ENCODE measurements around the gene RGS6.

RGS6 gene

GRCh38 chr14:72124171-72124570 is 191.9 kb downstream of the RGS6 start:
- Histone ChIP-seq H3K36me3 (ENCODE audit: insufficient read depth) (no peaks in the 10 kb centered on the region), H3K4me1 (ENCODE audit: low read depth, poor library complexity, severe bottlenecking) (no peaks in the 10 kb centered on the region), H3K9ac (no peak overlapping the region), H3K27ac (no peak overlapping the region), H3K27me3 (ENCODE audit: insufficient read depth, low read depth) (no peaks in the 10 kb centered on the region), H3K79me2 (ENCODE audit: insufficient read depth, low read depth) (no peaks in the 10 kb centered on the region), H2AFZ (ENCODE audit: low read depth) (no peak overlapping the region), H4K20me1 (ENCODE audit: insufficient read depth) (no peaks in the 10 kb centered on the region), H3K4me3 (IDR thresholded peaks at IDR 0.05; ENCODE audit: insufficient read depth, low read depth, low read length) (no peak overlapping the region), H3K4me2 (no peak overlapping the region)
- TF ChIP-seq, protein P1, sequence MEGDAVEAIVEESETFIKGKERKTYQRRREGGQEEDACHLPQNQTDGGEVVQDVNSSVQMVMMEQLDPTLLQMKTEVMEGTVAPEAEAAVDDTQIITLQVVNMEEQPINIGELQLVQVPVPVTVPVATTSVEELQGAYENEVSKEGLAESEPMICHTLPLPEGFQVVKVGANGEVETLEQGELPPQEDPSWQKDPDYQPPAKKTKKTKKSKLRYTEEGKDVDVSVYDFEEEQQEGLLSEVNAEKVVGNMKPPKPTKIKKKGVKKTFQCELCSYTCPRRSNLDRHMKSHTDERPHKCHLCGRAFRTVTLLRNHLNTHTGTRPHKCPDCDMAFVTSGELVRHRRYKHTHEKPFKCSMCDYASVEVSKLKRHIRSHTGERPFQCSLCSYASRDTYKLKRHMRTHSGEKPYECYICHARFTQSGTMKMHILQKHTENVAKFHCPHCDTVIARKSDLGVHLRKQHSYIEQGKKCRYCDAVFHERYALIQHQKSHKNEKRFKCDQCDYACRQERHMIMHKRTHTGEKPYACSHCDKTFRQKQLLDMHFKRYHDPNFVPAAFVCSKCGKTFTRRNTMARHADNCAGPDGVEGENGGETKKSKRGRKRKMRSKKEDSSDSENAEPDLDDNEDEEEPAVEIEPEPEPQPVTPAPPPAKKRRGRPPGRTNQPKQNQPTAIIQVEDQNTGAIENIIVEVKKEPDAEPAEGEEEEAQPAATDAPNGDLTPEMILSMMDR (conservative IDR thresholded peaks at IDR 0.05; ENCODE audit: low read depth, low read length), result no peak

GRCh38 chr14:72126091-72126490 is 193.9 kb downstream of the RGS6 start:
- H3K27ac ChIP-seq, result no peak overlapping the region
- H2AFZ ChIP-seq (ENCODE audit: low read depth), result no peak overlapping the region
- no peaks in the 10 kb centered on the region for H3K79me2 ChIP-seq (ENCODE audit: insufficient read depth, low read depth)
- no peak overlapping the region for H3K4me2 ChIP-seq
- no peaks in the 10 kb centered on the region for H3K27me3 ChIP-seq (ENCODE audit: insufficient read depth, low read depth)
- H3K4me1 ChIP-seq (ENCODE audit: low read depth, poor library complexity, severe bottlenecking), result no peaks in the 10 kb centered on the region
- TF ChIP-seq, protein P1 (conservative IDR thresholded peaks at IDR 0.05; ENCODE audit: low read depth, low read length), result no peak
- H3K9ac ChIP-seq, result no peak overlapping the region
- no peaks in the 10 kb centered on the region for H3K36me3 ChIP-seq (ENCODE audit: insufficient read depth)
- H3K4me3 ChIP-seq (IDR thresholded peaks at IDR 0.05; ENCODE audit: insufficient read depth, low read depth, low read length), result no peak overlapping the region
- no peaks in the 10 kb centered on the region for H4K20me1 ChIP-seq (ENCODE audit: insufficient read depth)

- H3K79me2 ChIP-seq (ENCODE audit: insufficient read depth, low read depth), result no peaks in the 10 kb centered on the region
- H4K20me1 ChIP-seq (ENCODE audit: insufficient read depth), result no peaks in the 10 kb centered on the region
- no peak overlapping the region for H3K9ac ChIP-seq
- H3K36me3 ChIP-seq (ENCODE audit: insufficient read depth), result no peaks in the 10 kb centered on the region
- H3K4me1 ChIP-seq (ENCODE audit: low read depth, poor library complexity, severe bottlenecking), result no peaks in the 10 kb centered on the region
- H3K4me3 ChIP-seq (IDR thresholded peaks at IDR 0.05; ENCODE audit: insufficient read depth, low read depth, low read length), result no peak overlapping the region
- no peak overlapping the region for H3K4me2 ChIP-seq
- H2AFZ ChIP-seq (ENCODE audit: low read depth), result no peak overlapping the region
- H3K27ac ChIP-seq, result no peak overlapping the region
- TF ChIP-seq, protein P1 (conservative IDR thresholded peaks at IDR 0.05; ENCODE audit: low read depth, low read length), result no peak
- H3K27me3 ChIP-seq (ENCODE audit: insufficient read depth, low read depth), result no peaks in the 10 kb centered on the region
Measured at GRCh38 chr14:72126561-72126960, 194.3 kb downstream of the RGS6 start.

DNA sequence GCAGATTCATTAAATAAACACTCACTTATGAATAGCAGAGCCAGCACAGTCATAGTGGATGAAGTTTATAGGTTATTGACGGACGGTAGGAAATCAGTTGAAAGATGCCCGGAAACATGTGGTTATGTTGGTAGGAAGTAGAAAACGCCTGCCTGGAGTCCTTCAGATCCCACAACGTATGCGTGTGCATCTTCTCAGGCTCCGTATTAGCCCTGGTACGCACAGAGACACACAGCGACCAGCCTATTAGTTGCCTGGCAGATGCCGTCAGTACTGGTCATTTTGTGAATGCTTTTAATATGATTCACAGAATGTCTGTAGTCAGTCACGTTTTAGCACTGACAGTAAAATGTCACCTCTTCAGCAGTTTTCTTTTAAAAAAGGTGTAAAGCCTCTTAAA is 196.4 kb downstream of the RGS6 start:
- H3K9ac ChIP-seq, result no peak overlapping the region
- H4K20me1 ChIP-seq (ENCODE audit: insufficient read depth), result no peaks in the 10 kb centered on the region
- H3K79me2 ChIP-seq (ENCODE audit: insufficient read depth, low read depth), result no peaks in the 10 kb centered on the region
- no peaks in the 10 kb centered on the region for H3K27me3 ChIP-seq (ENCODE audit: insufficient read depth, low read depth)
- no peaks in the 10 kb centered on the region for H3K4me1 ChIP-seq (ENCODE audit: low read depth, poor library complexity, severe bottlenecking)
- H3K36me3 ChIP-seq (ENCODE audit: insufficient read depth), result no peaks in the 10 kb centered on the region
- TF ChIP-seq, protein P1 (conservative IDR thresholded peaks at IDR 0.05; ENCODE audit: low read depth, low read length), result no peak
- no peak overlapping the region for H3K27ac ChIP-seq
- H2AFZ ChIP-seq (ENCODE audit: low read depth), result no peak overlapping the region
- H3K4me3 ChIP-seq (IDR thresholded peaks at IDR 0.05; ENCODE audit: insufficient read depth, low read depth, low read length), result no peak overlapping the region
- no peak overlapping the region for H3K4me2 ChIP-seq
